GM21737 (cell line): ENCODE data around the gene SDHAF3.
"Not testable (repeated sequence)": the region's sequence is repeated elsewhere in the genome, so short reads cannot be mapped to it uniquely, and the experiment has no call there.

Experiments used
- ATAC-seq: cut with Tn5 transposase; IDR thresholded peaks from one replicate; pipeline ENCODE4 v1.9.1; 2021; ENCODE audit warnings: mild to moderate bottlenecking, moderate library complexity; ENCODE audit not compliant: unreplicated experiment

Gene SDHAF3

DNA sequence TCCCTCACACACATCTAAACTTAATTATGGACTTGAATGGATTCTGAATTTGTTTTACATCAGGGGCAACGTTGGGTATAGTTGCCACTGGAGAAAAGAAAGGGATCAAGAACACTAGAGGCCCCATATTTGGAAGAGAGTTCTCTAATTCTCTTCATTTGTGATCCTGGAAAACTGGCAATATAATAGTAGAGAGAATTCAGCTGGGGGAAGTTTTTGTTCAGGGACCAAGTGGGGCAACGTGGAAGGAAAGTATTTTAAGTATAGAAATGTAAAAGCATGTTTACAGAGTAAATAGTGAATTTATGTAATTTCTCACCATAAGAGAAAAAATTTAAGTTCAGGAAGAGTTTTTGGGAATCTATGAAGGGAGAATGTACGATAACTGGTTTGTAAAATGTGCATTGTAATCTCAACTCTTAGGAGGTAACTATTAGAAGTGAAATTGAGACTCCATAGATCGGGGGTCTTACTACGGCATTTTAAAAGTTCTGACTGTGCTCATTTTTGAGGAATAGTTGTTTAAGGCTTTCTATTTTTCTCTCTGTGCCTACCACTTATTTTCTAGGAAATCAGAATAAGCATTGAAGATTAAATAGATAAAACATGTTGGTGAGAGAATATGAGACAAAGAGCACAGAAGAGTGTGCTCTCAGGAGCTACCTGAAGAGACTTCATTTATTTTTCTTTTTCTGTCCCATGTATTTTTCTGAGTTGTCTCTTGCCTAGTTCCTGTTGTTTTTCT is 3.4 kb downstream of the SDHAF3 start:
- ATAC-seq = no peak

DNA sequence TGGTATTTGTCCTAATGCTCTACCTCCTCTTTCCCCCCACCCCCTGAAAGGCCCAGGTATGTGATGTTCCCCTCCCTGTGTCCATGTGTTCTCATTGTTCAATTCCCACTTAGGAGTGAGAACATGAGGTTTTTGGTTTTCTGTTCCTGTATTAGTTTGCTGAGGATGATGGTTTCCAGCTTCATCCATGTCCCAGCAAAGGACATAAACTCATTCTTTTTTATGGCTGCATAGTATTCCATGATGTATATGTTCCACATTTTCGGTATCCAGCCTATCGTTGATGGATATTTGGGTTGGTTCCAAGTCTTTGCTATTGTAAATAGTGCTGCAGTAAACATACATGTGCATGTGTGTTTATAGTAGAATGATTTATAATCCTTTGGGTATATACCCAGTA is 5.6 kb downstream of the SDHAF3 start:
- ATAC-seq = not testable (repeated sequence)

DNA sequence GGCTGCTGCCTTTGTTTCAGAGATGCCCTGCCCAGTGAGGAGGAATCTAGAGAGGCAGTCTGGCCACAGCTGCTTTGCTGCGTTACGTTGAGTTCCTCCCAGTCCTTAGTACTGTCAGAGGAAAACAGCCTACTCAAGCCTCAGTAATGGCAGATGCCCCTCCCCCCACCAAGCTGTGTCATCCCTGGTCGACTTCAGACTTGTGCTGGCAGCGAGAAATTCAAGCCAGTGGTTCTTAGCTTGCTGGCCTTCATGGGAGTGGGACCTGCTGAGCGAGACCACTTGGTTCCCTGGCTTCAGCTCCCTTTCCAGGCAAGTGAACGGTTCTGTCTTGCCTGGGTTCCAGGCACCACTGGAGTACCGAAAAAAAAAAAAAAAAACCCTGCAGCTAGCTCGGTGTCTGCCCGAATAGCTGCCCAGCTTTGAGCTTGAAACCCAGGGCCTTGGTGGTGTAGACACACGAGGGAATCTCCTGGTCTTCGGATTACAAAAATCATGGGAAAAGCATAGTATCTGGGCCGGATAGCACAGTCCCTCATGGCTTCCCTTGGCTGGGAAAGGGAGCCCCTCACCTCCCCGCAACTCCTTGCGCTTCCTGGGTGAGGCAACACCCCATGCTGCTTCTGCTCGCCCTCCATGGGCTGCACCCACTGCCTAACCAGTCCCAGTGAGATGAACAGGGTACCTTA is 9.1 kb downstream of the SDHAF3 start:
- no peak for ATAC-seq

DNA sequence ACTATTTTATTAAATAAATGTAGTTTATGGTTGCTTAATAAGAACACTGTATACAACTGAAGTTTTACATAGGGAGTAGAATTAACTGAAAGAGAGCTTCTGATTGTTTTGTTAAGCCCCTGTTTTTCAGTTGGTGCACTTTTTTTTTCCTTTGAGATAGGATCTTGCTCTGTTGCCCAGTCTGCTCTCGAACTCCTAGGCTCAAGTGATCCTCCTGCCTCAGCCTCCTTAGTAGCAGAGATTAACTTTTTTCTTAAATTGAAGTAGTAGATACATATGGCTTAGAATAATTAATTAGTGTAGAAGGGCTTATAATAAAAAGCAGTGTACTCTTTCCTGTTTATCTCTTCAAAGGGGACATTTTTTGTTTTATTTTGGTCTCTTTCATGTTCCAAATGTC is 11.2 kb downstream of the SDHAF3 start:
- ATAC-seq = no peak

DNA sequence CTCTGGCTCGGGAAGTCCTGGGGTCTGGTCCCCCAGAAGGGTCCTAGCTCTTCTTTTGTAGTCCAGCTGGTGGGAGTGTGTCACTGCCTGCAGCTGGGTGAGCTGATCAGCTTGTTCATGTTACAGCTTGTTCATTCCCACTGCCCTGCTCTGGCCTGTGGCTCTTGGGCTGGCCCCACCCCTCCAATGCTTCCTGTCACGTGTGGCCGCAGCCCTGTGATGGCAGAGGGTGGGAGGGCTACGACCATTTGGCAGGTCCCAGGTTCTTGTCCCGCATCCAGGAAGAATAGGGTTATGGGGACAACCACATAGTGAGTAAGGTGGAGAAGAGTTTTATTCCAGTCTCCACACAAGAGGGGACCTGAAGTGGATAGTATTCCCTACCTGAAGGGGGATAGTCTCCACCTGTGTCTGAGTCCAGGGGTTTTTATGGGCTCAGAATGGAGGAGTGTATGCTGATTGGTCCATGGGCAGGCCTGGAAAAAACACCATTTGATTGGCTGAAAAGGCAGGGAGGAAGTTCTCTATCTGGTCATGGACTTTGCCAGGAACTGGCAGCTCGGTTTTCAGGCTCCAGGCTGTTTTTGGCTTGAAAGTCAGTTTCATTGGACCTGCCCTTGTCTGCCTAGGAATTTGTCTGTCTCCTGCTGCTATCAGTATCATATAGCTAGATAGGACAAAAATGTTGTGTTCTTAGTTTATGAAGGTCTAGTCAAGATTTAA is 13.1 kb downstream of the SDHAF3 start:
- no peak for ATAC-seq

DNA sequence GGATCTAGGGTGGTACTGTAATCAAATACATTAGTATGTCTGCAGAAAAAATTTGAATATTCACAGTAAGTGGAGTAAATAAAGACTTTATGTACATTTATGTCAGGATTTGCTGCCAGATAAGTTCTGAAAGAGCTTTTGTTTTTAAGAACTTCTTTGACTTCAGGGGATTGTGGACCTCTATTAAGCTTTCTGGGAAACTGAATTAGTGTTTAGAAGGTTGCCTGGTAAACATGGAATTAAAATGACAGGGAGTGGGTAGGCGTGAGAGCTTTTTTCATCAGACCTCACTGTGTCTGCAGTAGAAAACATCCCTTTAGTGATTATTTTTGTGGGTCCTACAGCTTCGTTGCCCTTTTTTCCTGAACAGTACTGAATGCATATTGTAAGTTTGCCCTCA is 15.7 kb downstream of the SDHAF3 start:
- no peak for ATAC-seq

DNA sequence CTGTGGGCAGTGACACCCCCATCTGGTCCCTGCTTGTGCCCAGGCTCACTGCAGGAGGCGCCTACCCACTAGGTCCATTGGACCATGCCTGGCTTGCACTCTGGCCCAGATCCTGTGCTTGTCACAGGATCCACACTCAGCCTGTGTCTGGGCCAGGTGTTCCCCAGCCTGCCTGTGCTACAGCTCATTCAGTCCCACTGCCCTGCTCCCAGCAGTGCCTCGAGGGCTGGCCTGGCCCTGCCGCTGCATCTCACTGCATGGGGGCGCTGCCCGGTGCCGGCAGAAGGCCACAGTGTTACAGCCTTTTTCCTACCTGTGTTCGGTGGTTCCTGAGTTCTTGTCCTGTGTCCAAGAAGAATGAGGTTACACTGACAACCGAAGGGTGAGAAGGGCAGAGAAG is 21.3 kb downstream of the SDHAF3 start:
- no peak for ATAC-seq

DNA sequence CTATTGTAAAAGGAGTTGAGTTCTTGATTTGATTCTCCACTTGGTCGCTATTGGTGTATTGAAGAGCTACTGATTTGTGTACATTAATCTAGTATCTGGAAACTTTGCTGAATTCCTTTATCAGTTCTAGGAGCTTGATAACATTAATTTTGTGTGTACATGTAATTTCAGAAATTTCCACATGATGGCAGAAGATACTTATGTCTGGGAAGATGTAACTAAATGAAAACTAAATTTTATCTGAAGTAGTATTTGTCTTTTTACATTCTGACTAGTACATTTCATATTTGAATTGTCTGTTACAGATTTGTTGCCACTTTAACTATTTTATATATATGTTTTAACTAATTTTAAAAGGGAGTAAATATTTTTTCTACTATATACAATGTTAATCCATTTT is 27.6 kb downstream of the SDHAF3 start:
- ATAC-seq = no peak

DNA sequence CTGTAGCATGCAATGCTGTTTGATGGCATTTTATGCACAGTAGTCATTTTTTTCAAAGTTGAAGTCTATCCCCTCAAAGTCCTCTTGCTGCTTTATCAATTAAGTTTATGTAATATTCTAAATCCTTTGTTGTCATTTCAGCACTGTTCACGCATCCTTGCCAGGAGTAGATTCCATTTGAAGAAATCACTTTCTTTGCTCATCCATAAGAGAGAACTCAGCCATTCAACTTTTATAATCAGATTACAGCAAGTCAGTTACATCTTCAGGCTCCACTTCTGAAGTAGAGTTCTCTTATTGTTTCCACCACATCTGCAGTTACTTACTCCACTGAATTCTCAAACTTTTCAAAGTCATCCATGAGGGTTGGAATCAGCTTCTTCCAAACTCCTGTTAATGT is 32.3 kb downstream of the SDHAF3 start:
- ATAC-seq = no peak

DNA sequence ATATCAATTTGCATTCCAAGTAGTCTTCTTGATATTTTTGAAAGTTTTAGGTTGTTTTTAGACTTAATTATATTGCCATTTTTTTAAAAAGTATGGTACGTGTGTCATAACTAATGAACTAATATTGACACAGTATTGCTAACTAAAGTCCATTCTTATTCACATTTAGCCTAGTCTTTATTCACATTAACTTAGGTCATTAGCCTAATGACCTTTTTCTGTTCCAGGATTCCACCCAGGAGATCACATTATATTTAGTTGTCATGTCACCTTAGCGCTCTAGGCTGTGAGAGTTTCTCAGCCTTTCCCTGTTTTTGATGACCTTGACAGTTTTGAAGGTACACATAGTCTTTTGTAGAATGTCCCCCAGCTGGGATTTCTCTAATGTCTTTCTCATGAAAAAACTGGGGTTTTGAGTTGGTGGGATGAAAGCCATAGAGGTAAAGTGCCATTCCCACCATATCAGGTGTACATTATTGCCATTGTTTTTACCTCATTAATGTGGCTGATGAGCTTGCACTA is 38.5 kb downstream of the SDHAF3 start:
- ATAC-seq = no peak

DNA sequence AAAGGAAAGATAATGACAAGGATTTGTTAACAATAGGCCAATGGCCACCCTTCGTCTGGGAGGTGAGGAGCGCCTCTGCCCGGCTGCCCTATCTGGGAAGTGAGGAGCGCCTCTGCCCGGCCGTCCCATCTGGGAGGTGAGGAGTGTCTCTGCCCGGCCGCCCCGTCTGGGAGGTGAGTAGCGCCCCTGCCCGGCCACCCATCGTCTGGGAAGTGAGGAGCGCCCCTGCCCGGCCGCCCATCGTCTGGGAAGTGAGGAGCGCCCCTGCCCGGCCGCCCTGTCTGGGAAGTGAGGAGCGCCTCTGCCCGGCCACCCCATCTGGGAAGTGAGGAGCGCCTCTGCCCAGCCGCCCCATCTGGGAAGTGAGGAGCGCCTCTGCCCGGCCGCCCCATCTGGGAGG is 42.5 kb downstream of the SDHAF3 start:
- not testable (repeated sequence) for ATAC-seq

DNA sequence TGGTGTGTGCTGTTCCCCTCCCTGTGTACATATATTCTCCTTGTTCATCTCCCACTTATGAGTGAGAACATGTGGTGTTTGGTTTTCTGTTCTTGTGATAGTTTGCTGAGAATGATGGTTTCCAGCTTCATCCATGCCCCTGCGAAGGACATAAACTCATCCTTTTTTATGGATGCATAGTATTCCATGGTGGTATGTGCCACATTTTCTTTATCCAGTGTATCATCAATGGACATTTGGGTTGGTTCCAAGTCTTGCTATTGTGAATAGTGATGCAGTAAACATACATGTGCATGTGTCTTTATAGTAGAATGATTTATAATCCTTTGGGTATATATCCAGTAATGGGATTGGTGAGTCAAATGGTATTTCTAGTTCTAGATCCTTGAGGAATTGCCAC is 44.1 kb downstream of the SDHAF3 start:
- ATAC-seq = not testable (repeated sequence)

DNA sequence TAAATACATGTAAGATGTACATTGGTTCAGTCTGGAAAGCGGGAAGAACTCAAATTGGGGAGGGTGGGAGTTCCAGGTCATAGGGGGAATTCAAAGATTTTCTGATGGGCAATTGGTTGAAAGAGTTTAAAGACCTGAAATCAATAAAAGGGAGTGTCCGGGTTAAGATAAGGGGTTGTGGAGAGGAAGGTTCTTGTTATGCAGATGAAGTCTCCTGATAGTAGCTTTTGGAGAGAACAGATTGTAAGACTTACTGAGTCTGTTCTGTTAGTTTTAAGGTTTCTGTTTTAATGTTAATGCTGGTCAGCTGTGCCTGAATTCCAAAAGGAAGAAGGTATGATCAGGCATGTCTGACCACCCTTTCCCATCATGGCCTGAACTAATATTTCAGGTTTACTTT is 48.8 kb downstream of the SDHAF3 start:
- ATAC-seq = no peak

DNA sequence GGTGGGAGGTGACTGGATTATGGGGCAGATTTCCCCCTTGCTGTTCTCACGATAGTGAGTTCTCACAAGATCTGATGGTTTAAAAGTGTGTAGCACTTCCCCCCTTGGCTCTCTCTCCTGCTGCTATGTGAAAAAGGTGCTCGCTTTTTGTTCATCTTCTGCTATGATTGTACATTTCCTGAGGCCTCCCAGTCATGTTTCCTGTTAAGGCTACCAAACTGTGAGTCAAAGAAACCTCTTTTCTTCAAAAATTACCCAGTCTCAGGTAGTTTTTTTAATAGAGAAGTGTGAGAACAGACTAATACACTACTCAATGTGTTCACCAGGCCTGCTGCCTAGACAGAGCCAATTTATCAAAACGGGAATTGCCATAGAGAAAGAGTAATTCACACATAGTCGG is 49.7 kb downstream of the SDHAF3 start:
- ATAC-seq = no peak

DNA sequence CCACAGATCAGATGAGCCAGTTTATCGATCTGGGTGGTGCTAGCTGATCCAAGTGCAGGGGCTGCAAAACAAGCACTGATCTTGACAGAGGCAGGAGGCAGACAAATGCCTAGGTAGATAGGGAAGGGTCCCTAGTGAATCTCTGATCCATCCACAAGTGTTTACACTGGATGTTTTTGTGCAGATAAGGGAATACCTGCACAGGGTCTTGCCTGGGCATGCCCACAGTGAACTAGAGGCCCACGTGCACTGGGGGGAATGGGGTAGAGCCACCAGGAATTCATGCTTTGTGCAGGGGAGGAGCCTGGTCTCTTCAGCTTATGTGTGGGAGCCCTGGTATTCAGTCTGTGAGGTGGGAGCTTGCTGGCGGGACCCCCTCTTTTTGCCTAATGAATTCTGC is 50.3 kb downstream of the SDHAF3 start:
- no peak for ATAC-seq

DNA sequence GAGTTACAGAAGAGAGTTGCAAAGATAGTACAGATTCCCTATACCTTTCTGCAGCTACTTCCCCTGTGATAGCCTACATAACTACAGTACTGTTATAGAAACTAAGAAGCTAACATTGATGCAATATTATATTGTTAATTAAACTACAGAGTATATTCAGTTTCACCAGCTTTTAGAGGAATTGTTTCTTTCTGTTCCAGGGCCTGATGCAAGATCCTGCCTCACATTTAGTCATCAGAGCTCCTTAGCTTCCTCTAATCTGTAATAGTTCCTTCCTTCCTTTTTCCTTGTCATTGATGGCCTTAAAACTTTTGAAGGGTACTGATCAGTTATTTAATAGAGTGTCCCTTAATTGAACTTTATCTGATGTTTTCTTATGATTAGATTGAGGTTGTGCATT is 56.8 kb downstream of the SDHAF3 start:
- no peak for ATAC-seq

DNA sequence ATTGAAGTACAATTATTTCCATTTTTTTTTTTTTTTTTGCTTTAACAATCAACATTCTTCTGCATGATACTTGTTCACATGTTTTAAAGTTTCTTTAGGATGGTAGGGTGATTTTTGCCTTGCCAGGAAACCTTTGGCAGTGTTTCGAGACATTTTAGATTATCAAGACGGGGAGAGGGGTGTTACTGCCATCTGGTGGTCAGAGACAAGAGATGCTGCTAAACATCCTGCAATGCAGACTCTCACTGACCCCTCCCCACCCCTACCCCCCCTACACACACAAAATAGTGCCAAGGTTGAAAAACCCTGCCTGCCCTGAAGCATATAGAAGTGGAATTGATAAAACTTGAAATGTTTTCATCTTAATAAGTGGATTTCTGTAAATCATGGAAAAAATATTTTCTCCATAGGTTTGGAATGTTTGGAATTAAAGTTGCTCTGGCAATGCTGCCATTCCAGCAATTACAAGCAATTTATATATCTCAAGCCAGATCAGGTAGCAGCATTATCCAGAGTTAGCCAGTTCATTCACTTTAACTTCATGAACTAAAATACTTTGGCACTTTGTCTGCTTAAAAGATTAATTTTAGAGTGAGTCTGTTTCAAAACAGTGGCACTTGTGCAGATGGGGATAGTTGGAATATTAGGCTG is 62.1 kb downstream of the SDHAF3 start:
- no peak for ATAC-seq

DNA sequence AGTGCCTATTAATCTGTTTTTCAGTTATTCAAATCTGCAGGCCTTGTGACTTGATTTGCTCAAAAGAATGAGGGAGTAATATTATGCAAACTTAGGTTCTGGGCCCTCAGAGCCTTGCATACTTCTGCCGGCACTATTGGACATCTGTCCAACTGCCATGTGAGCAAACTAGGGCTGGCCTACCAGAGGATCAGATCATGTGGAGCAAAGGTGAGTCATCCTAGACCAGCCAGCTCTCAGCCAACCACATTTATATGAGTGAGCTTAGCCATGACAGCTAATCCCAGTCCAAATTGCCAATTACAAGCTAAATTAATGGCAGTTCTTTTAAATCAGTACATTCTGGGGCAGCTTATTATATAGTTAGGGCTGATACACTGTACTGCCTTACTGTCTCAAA is 69.6 kb downstream of the SDHAF3 start:
- no peak for ATAC-seq

DNA sequence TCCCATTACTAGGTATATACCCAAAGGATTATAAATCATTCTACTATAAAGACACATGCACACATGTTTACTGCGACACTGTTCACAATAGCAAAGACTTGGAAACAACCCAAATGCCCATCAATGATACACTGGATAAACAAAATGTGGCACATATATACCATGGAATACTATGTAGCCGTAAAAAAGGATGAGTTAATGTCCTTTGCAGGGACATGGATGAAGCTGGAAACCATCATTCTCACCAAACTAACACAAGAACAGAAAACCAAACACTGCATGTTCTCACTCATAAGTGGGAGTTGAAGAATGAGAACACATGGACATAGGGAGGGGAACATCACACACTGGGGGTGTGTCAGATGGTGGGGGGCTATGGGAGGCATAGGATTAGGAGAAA is 78.7 kb downstream of the SDHAF3 start:
- not testable (repeated sequence) for ATAC-seq

DNA sequence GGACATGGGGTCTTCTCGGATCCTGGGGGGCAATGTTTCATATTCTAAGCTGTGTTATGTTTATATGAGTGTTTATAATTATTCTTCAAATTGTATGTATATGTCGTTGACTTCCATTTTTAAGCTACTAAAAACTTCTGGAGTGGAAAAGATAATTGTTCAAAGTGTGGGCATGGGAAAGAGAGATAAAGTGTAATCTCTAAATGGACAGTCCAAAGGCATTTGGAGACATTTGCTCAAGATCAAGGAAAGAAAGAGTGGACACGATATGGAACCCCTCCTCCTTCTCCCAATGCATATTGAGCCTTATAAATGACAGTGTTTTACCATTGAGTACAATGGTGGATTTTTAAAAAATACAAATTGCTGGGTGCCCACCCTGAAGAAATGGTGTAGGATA is 81.1 kb downstream of the SDHAF3 start:
- ATAC-seq = no peak

DNA sequence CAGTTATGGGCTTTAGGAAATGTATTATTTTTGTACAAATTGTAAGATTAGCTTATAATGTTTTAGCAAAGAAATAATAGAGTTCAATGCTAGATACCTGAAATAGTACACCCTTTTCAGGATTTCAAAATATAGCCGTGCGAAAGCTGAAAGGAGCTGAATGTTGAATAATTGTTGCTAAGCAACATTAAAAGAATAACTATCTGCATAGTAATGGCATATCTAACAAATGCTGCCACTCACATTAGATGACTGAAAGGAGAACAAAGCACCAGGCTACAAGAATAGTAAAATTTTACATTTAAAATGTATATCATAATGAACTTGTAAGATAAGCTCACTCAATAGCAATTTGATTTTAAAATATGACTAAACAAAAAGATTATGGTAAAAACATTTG is 82.5 kb downstream of the SDHAF3 start:
- no peak for ATAC-seq
